Measurements from ENCODE around the gene TEP1.

The TEP1 gene

DNA sequence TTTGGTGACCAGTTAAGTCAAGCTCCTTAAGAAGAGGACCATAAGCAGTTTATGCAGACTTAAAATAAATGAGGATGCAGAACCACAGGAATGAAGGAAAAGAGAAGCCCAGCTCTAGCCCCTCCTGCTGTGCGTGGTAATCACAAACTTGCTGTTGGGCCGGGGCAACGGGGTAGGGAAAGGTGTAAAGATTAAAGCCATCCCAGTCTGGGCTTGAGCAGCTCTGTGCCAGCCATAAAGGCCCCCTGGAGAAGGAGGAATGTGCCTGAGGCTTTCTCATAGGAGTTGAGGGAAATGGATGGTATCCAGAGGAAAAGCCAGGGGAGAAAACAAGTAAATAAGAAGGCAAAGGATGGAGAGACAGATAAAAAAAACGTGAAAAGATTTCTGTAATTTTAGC, 25.1 kb downstream of the TEP1 start:
- Histone ChIP-seq H3K36me3 (ENCODE audit: low read length) (peaks cover 6% of the 10 kb centered on the region; the same call in 1 of the 2 replicates), H3K27ac (ENCODE audit: low read depth, low read length) (no peak overlapping the region), H3K27me3 (ENCODE audit: low read length) (no peaks in the 10 kb centered on the region), H3F3A (ENCODE audit: insufficient read depth) (no peaks in the 10 kb centered on the region), H3K9me3 (ENCODE audit: insufficient read depth, low read length) (no peaks in the 10 kb centered on the region), H3K4me2 (ENCODE audit: low read depth, low read length, poor library complexity, severe bottlenecking) (no peak overlapping the region), H4K20me1 (ENCODE audit: low read depth, low read length) (no peaks in the 10 kb centered on the region), H3K9ac (ENCODE audit: low read length) (no peak overlapping the region), H3K4me3 (ENCODE audit: insufficient read depth, low read length, poor library complexity, severe bottlenecking) (no peak overlapping the region), H3K9me2 (replicated peaks; ENCODE audit: insufficient read depth, low read length) (no peaks in the 10 kb centered on the region), H3K79me2 (ENCODE audit: insufficient read depth, low read length) (no peaks in the 10 kb centered on the region), H2AFZ (ENCODE audit: low read depth, low read length, severe bottlenecking) (no peak overlapping the region)
- no peak for TF ChIP-seq EZH2phosphoT487 (conservative IDR thresholded peaks at IDR 0.05; ENCODE audit: low read length)
- TF ChIP-seq, protein P1, sequence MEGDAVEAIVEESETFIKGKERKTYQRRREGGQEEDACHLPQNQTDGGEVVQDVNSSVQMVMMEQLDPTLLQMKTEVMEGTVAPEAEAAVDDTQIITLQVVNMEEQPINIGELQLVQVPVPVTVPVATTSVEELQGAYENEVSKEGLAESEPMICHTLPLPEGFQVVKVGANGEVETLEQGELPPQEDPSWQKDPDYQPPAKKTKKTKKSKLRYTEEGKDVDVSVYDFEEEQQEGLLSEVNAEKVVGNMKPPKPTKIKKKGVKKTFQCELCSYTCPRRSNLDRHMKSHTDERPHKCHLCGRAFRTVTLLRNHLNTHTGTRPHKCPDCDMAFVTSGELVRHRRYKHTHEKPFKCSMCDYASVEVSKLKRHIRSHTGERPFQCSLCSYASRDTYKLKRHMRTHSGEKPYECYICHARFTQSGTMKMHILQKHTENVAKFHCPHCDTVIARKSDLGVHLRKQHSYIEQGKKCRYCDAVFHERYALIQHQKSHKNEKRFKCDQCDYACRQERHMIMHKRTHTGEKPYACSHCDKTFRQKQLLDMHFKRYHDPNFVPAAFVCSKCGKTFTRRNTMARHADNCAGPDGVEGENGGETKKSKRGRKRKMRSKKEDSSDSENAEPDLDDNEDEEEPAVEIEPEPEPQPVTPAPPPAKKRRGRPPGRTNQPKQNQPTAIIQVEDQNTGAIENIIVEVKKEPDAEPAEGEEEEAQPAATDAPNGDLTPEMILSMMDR (IDR thresholded peaks at IDR 0.05; ENCODE audit: insufficient read depth, low read length, poor library complexity, severe bottlenecking) = no peak

DNA sequence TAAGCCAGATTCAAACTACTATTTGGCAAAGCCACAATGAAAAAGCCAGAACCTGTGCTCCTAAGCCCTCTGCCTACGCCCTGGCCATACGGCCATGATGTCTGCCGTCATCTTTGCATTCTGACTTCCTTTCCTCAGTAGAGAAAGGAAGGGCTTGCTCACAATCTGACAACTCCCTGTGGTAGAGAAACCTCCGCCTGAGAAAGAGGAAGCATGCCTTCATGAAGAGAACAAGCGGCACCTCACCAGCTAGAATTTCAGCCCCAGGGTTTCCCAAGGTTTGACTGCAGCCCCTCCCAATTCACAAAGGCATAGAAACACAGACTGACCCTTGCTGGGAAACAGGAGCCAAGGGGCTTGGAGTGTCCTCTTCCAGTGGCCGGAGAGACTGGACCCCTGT, 25.7 kb downstream of the TEP1 start:
- H3K27ac ChIP-seq (ENCODE audit: low read depth, low read length) = no peak overlapping the region
- H3K27me3 ChIP-seq (ENCODE audit: low read length) = no peaks in the 10 kb centered on the region
- no peak overlapping the region for H3K9ac ChIP-seq (ENCODE audit: low read length)

DNA sequence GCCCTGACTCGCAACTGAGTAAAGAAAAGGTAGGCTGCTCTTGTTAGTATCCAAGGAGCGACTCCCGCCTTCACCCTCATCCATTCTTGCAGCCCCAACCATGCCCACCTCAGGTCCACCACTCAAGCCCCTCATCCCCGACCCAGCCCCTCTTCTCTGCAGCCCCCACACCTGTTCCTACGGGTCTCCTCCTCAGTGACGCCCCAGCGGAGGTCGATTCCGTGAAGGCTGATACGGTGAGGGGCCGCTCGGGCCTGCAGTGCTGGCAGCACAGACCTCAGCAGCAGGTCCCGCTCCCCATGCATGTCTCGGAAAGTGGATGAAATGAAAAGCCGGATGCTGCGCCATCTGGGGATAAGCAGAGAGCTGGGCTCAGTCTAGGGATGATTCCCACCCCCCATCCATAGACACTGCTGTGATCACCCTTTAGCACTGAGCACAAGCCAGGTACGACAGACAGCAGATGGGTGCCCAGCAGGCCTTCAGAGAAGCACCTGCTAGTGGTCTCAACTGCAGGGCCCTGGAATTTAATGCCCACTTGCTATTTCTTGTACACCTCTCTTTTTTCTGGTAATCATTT, 26.9 kb downstream of the TEP1 start:
- H3K9ac ChIP-seq (ENCODE audit: low read length) = no peak overlapping the region
- H3K36me3 ChIP-seq (ENCODE audit: low read length) = no peaks in the 10 kb centered on the region
- no peaks in the 10 kb centered on the region for H3K27me3 ChIP-seq (ENCODE audit: low read length)
- no peak for TF ChIP-seq EZH2phosphoT487 (conservative IDR thresholded peaks at IDR 0.05; ENCODE audit: low read length)
- TF ChIP-seq, protein P1 (IDR thresholded peaks at IDR 0.05; ENCODE audit: insufficient read depth, low read length, poor library complexity, severe bottlenecking) = no peak
- no peak overlapping the region for H3K27ac ChIP-seq (ENCODE audit: low read depth, low read length)
- H2AFZ ChIP-seq (ENCODE audit: low read depth, low read length, severe bottlenecking) = no peak overlapping the region
- no peak overlapping the region for H3K4me3 ChIP-seq (ENCODE audit: insufficient read depth, low read length, poor library complexity, severe bottlenecking)
- H3K9me2 ChIP-seq (replicated peaks; ENCODE audit: insufficient read depth, low read length) = no peaks in the 10 kb centered on the region
- no peaks in the 10 kb centered on the region for H3F3A ChIP-seq (ENCODE audit: insufficient read depth)
- no peak overlapping the region for H3K4me2 ChIP-seq (ENCODE audit: low read depth, low read length, poor library complexity, severe bottlenecking)
- no peaks in the 10 kb centered on the region for H3K9me3 ChIP-seq (ENCODE audit: insufficient read depth, low read length)
- no peaks in the 10 kb centered on the region for H3K79me2 ChIP-seq (ENCODE audit: insufficient read depth, low read length)
- H4K20me1 ChIP-seq (ENCODE audit: low read depth, low read length) = no peaks in the 10 kb centered on the region

More for the DNA sequence above, 25.7 kb downstream of the TEP1 start:
- H4K20me1 ChIP-seq (ENCODE audit: low read depth, low read length) = no peaks in the 10 kb centered on the region
- no peaks in the 10 kb centered on the region for H3K79me2 ChIP-seq (ENCODE audit: insufficient read depth, low read length)
- no peak overlapping the region for H3K4me2 ChIP-seq (ENCODE audit: low read depth, low read length, poor library complexity, severe bottlenecking)
- TF ChIP-seq, protein P1 (IDR thresholded peaks at IDR 0.05; ENCODE audit: insufficient read depth, low read length, poor library complexity, severe bottlenecking) = no peak
- no peak for TF ChIP-seq EZH2phosphoT487 (conservative IDR thresholded peaks at IDR 0.05; ENCODE audit: low read length)
- H2AFZ ChIP-seq (ENCODE audit: low read depth, low read length, severe bottlenecking) = no peak overlapping the region
- no peaks in the 10 kb centered on the region for H3K9me2 ChIP-seq (replicated peaks; ENCODE audit: insufficient read depth, low read length)
- H3F3A ChIP-seq (ENCODE audit: insufficient read depth) = no peaks in the 10 kb centered on the region
- H3K4me3 ChIP-seq (ENCODE audit: insufficient read depth, low read length, poor library complexity, severe bottlenecking) = no peak overlapping the region
- no peaks in the 10 kb centered on the region for H3K9me3 ChIP-seq (ENCODE audit: insufficient read depth, low read length)
- H3K36me3 ChIP-seq (ENCODE audit: low read length) = peaks cover 4% of the 10 kb centered on the region; the same call in 1 of the 2 replicates

Measured in SU-DHL-6 (cell line).